Peyer's patch (tissue), 4 donors: ENCODE results near the gene RBP5. TPM values are rescaled to one million over a fixed set of nuclear protein-coding genes. Genes with fewer than 3 reads are reported as not detected.
"Not testable (repeated sequence)": the region's sequence is repeated elsewhere in the genome, so short reads cannot be mapped to it uniquely, and the experiment has no call there.

Source experiments
- DNase-seq, 3 donors: peaks; one replicate each; pipeline ENCODE4 v3.0.0-alpha.2; 2017 to 2019
- H3K27ac ChIP-seq, 4 donors: fragments of 200-600 bp; sonication (generic); one replicate each; pipeline ENCODE4 v1.5.1; 2016 to 2019
- H3K27me3 ChIP-seq, 2 donors: fragments of 200-600 bp; sonication (generic); one replicate each; pipeline ENCODE4 v1.5.1; 2019
- H3K36me3 ChIP-seq, 3 donors: fragments of 200-600 bp; sonication (generic); one replicate each; pipeline ENCODE4 v1.5.1; 2016 to 2019
- H3K4me1 ChIP-seq, 4 donors: fragments of 200-600 bp; sonication (generic); one replicate each; pipeline ENCODE4 v1.5.1; 2016 to 2019
- H3K4me3 ChIP-seq, 4 donors: fragments of 200-600 bp; sonication (generic); 1 replicate in 3 of 4; 2 replicates in 1 of 4; pipeline ENCODE4 v1.5.1; 2016 to 2019; ENCODE audit warnings: mild to moderate bottlenecking in 1 of 4
- H3K9me3 ChIP-seq, 4 donors: fragments of 200-600 bp; sonication (generic); one replicate each; pipeline ENCODE4 v1.5.1; 2016 to 2019; ENCODE audit warnings: mild to moderate bottlenecking in 1 of 4
- POLR2A ChIP-seq, 2 donors: fragments of 450-650 bp; IDR thresholded peaks; one replicate each; pipeline ENCODE4 v1.5.1; 2017; ENCODE audit warnings: antibody characterized with exemption in 2 of 2, mild to moderate bottlenecking in 2 of 2, moderate library complexity in 2 of 2
- total RNA-seq, 4 donors: library from RNA; depleted of rRNA; stranded (reverse); fragments of >200 nt; gene quantifications; one replicate each; pipeline ENCODE4 v1.1.0, GENCODE V29; 2016
- TF ChIP-seq, protein P1 (sequence below), 6 experiments: fragments of 450-650 bp in 4 of 6; fragments of 200-600 bp in 2 of 6; sonication (generic) in 1 of 6; IDR thresholded peaks; one replicate each; pipeline ENCODE4 v1.5.1; 2017 to 2019; ENCODE audit warnings: antibody characterized with exemption in 6 of 6, mild to moderate bottlenecking in 3 of 6, moderate library complexity in 1 of 6

Gene RBP5
- total RNA-seq, 4 donors from 2014 or later, result 3.7 to 64.4 (median 4.3) TPM; not detected in 1

DNA sequence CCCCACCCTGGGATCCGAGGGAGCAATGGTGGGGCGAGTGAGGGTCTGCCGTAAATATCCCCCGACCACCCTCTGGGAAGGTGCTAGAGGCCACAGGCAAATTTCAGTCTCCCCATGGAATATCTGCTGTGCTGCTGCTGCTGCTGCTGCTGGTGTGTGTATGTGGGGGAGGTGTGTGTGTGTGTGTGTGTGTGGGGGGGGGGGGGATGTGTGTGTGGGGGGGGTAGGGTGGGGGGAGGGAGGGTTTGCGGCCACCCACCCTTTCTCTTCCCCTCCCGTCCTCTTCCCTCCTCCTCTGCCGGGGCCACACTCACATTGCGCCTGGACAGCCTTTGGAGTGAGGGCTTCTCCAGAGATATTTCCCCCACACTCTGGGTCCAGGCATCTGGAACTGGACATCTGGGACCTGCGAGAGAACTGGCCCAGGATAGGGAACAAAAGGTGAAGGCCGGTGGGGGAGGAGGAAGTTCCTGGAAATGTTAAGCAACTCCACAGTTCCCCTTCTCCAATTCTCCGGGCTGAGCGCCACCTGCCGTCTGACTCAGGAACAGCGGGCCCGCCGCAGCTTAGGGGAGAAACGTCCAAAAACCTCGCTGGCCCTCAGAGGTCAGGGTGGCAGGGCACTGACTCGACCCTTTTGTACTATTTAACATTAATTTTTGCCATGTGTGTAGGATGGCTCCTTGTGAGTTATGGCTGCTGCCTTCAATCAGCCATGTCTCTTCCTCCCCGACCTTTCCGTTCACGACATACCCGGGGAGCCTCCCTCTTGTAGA is 19.7 kb downstream of the RBP5 start, which contains the start of gene C1RL:
C1RL (minus strand) TSS at position 419 of the 776 bp plus-strand sequence; CDS start at position 385, 34 bp downstream.
- peaks cover 0 to 12% (median 8%) of the 10 kb centered on the region in 4 donors for H3K4me1 ChIP-seq
- peak in 1 of 2 donors; percentile 38 for TF ChIP-seq POLR2A (IDR thresholded peaks at IDR 0.05)
- TF ChIP-seq, protein P1, sequence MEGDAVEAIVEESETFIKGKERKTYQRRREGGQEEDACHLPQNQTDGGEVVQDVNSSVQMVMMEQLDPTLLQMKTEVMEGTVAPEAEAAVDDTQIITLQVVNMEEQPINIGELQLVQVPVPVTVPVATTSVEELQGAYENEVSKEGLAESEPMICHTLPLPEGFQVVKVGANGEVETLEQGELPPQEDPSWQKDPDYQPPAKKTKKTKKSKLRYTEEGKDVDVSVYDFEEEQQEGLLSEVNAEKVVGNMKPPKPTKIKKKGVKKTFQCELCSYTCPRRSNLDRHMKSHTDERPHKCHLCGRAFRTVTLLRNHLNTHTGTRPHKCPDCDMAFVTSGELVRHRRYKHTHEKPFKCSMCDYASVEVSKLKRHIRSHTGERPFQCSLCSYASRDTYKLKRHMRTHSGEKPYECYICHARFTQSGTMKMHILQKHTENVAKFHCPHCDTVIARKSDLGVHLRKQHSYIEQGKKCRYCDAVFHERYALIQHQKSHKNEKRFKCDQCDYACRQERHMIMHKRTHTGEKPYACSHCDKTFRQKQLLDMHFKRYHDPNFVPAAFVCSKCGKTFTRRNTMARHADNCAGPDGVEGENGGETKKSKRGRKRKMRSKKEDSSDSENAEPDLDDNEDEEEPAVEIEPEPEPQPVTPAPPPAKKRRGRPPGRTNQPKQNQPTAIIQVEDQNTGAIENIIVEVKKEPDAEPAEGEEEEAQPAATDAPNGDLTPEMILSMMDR (IDR thresholded peaks at IDR 0.05), result peak; percentile 96 to 99 (median 98)

DNA sequence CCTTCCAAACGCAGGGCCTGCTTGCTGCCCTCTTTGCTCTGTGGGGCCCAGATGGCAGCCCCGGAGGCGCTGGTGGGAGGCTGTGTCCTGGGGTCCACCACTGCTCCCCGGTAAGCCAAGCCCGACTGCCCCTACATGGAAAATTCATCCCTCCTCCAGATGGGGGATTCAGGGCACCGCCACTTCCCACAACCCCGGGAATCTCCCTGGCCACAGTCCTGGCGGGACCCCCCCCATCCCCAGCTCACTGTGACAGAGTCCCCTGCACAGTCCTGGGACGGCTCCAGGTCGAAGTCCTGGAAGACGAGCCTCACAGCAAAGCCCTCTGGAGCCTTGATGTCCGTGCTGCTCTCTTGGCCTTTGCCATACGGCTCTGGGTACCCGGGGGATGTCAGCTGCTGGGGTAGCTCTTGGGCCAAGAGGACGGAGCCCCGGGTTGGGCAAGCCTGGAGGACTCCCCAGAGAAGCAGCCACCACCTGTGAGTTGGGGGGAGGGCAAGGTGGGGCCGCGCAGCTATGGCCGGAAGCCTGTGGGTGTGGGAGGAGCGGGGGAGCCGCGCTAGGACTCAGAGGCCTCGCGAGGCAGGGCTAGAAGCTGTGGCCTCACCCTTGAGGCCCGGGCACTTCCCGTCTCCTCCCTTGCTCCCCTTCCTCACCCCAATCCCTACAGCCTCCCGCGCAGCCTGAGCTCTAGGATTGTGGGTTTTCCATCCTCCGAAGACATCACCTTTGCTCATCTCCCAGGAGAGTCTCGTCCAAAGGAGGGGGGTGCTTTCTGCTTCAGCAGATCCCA is 20.5 kb downstream of the RBP5 start:
- H3K4me1 ChIP-seq, result peaks cover 0 to 8% (median 6%) of the 10 kb centered on the region in 4 donors

More for the DNA sequence above, 19.7 kb downstream of the RBP5 start, which contains the start of gene C1RL:
- no peaks in the 10 kb centered on the region for H3K9me3 ChIP-seq
- peak; percentile 91 to 95 (median 92) for DNase-seq
- H3K27ac ChIP-seq, result peak within 1 kb of the TSS; percentile 89 to 96 (median 94)
- peaks cover 0 to 6% (median 0%) of the 10 kb centered on the region in 3 donors for H3K36me3 ChIP-seq
- H3K4me3 ChIP-seq, result peak within 1 kb of the TSS; percentile 55 to 72 (median 62)
- no peaks in the 10 kb centered on the region for H3K27me3 ChIP-seq

DNA sequence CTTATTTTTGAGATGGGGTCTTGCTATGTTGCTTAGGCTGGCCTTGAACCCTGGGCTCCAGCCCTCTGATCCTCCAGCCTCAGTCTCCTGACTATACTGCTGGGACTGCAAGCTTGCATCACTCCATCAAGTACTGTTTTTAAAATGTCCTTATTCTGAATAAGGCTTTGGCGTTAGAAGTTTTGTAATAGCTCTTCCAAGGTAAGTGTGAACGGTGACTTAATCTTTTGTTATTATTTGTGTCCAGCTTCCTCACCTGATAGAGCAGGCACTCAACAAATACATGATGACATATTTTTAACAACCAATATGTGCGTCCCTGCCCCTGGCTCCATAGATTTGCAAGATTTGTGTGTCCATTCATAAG is 21.1 kb downstream of the RBP5 start:
- Histone ChIP-seq H3K9me3 (no peaks in the 10 kb centered on the region), H3K27me3 (no peaks in the 10 kb centered on the region), H3K4me1 (peaks cover 0 to 6% (median 5%) of the 10 kb centered on the region in 4 donors), H3K4me3 (peak overlapping the region; percentile 55 to 72 (median 62)), H3K27ac (peak overlapping the region; percentile 89 to 96 (median 94)), H3K36me3 (peaks cover 0 to 7% (median 0%) of the 10 kb centered on the region in 3 donors)
- no peak for DNase-seq
- TF ChIP-seq POLR2A (IDR thresholded peaks at IDR 0.05), result no peak
- TF ChIP-seq, protein P1 (IDR thresholded peaks at IDR 0.05), result no peak

More for the DNA sequence above, 20.5 kb downstream of the RBP5 start:
- H3K27me3 ChIP-seq, result no peaks in the 10 kb centered on the region
- peak overlapping the region; percentile 55 to 72 (median 62) for H3K4me3 ChIP-seq
- peak; percentile 84 to 94 (median 86) for DNase-seq
- peaks cover 0 to 7% (median 0%) of the 10 kb centered on the region in 3 donors for H3K36me3 ChIP-seq
- H3K27ac ChIP-seq, result peak overlapping the region; percentile 89 to 96 (median 94)
- no peaks in the 10 kb centered on the region for H3K9me3 ChIP-seq
- TF ChIP-seq, protein P1 (IDR thresholded peaks at IDR 0.05), result peak in 1 of 6 experiments; percentile 10
- peak; percentile 69 to 77 for TF ChIP-seq POLR2A (IDR thresholded peaks at IDR 0.05)

DNA sequence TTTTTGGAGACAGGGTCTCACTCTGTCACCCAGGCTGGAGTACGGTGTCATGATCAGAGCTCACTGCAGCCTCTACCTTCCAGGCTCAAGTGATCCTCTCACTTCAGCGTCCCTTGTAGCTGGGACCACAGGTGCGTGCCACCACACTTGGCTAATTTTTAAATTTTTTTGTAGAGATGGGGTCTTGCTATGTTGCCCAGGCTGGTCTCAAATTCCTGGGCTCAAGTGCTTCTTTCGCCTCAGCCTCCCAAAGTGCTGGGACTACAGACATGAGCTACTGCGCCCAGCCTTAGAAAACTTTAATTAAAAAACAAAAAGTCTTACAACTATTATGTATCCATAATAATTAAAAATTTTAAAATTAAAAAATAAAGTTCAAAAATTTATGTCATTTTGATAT is 21.5 kb downstream of the RBP5 start:
- not testable (repeated sequence) for H3K9me3 ChIP-seq, H3K27me3 ChIP-seq, DNase-seq, H3K4me1 ChIP-seq, H3K36me3 ChIP-seq
- Histone ChIP-seq H3K4me3 (peak overlapping the region in 1 of 4 donors; percentile 72), H3K27ac (peak overlapping the region in 3 of 4 donors; percentile 89 to 96 (median 92))

DNA sequence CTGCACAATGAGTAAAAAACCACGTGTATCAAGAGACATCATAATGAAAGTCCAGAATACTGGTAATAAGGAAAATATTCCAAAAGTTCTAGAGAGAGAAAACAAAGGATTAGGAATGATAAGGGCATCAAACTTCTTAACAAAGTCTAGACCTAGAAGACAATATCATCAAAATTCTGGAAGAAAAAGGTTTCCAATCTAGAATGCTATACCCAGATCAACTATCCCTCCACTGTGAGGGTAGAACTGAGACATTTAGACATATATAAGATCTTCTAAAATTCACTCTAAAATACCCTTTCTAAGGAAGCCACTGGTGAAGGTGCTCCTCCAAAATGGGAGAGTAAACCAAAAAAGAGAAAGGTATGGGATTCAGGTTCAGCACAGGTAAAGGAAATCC is 22.6 kb downstream of the RBP5 start:
- Histone ChIP-seq H3K36me3 (peaks cover 0 to 16% (median 0%) of the 10 kb centered on the region in 3 donors), H3K4me1 (peaks cover 0 to 6% (median 5%) of the 10 kb centered on the region in 4 donors), H3K27me3 (no peaks in the 10 kb centered on the region), H3K4me3 (no peak overlapping the region), H3K27ac (no peak overlapping the region), H3K9me3 (no peaks in the 10 kb centered on the region)
- DNase-seq, result no peak
- TF ChIP-seq, protein P1 (IDR thresholded peaks at IDR 0.05), result no peak
- no peak for TF ChIP-seq POLR2A (IDR thresholded peaks at IDR 0.05)
